ENCODE data around the gene TCF7L2. TPM values are rescaled to one million over a fixed set of nuclear protein-coding genes. Genes with fewer than 3 reads are reported as not detected.

Gene TCF7L2
- total RNA-seq, 6 experiments from 2014 or later, result 14.6 to 18.1 (median 16.2) TPM

GRCh38 chr10:113199459-113199858 lies 249.4 kb downstream of the TCF7L2 start:
- Mint-ChIP-seq H3K9me3 (no peaks in the 10 kb centered on the region), H3K27ac (peak overlapping the region; percentile 50; the same call in 1 of the 2 replicates), H3K27me3 (ENCODE audit: insufficient read depth) (peaks cover 3% of the 10 kb centered on the region), H3K36me3 (ENCODE audit: low read depth) (no peaks in the 10 kb centered on the region), H3K4me3 (peak overlapping the region; percentile 38), H3K4me1 (ENCODE audit: low read depth) (peaks cover 14% of the 10 kb centered on the region)
- TF ChIP-seq, protein P1, sequence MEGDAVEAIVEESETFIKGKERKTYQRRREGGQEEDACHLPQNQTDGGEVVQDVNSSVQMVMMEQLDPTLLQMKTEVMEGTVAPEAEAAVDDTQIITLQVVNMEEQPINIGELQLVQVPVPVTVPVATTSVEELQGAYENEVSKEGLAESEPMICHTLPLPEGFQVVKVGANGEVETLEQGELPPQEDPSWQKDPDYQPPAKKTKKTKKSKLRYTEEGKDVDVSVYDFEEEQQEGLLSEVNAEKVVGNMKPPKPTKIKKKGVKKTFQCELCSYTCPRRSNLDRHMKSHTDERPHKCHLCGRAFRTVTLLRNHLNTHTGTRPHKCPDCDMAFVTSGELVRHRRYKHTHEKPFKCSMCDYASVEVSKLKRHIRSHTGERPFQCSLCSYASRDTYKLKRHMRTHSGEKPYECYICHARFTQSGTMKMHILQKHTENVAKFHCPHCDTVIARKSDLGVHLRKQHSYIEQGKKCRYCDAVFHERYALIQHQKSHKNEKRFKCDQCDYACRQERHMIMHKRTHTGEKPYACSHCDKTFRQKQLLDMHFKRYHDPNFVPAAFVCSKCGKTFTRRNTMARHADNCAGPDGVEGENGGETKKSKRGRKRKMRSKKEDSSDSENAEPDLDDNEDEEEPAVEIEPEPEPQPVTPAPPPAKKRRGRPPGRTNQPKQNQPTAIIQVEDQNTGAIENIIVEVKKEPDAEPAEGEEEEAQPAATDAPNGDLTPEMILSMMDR (IDR thresholded peaks at IDR 0.05), result no peak
- peak; percentile 63 for DNase-seq

DNA sequence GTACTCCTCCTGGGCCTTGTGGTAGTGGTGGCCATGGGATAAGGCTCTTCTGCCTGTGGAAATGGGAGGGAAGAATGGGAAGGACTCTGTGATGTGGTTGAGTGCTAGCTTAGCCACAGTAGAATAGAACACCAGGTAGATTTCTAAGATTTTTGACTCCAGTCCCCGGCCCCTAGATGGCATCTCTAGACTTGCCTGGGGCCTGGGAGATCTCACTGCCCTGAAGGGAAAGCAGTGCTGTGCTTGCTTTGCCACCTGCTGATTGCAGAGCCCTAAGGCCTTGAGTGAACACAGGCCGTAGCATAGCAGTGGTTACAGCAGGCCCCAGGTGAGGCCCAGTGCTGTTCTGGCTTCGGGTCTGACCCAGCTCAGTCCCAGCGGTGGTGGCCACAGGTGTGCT lies 252.0 kb downstream of the TCF7L2 start:
- Mint-ChIP-seq H3K27ac (no peak overlapping the region), H3K4me3 (no peak overlapping the region), H3K9me3 (peaks cover 15% of the 10 kb centered on the region; the same call in 1 of the 2 replicates), H3K27me3 (ENCODE audit: insufficient read depth) (peaks cover 3% of the 10 kb centered on the region), H3K36me3 (ENCODE audit: low read depth) (no peaks in the 10 kb centered on the region), H3K4me1 (ENCODE audit: low read depth) (peaks cover 14% of the 10 kb centered on the region)
- no peak for DNase-seq
- TF ChIP-seq, protein P1 (IDR thresholded peaks at IDR 0.05), result no peak

DNA sequence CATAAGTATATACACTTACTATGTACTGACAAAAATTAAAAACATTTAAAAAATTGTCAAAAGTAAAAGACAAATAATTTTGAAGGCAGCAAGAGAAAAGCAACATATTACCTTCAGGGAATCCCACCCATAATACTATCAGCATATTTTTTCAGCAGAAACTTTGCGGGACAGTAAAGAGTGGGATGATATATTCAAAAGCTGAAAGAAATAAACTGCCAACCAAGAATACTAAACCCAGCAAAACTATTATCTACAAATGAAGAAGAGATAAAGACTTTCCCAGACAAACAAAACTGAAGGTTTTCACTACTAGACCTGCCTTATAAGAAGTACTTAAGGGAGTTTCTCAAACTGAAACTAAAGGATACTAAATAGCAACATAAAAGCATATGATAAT lies 257.9 kb downstream of the TCF7L2 start:
- no peak overlapping the region for H3K4me3 Mint-ChIP-seq
- DNase-seq, result no peak
- H3K27ac Mint-ChIP-seq, result no peak overlapping the region
- TF ChIP-seq, protein P1 (IDR thresholded peaks at IDR 0.05), result no peak
- peaks cover 3% of the 10 kb centered on the region for H3K27me3 Mint-ChIP-seq (ENCODE audit: insufficient read depth)
- H3K9me3 Mint-ChIP-seq, result peaks cover 28% of the 10 kb centered on the region
- H3K4me1 Mint-ChIP-seq (ENCODE audit: low read depth), result no peaks in the 10 kb centered on the region
- no peaks in the 10 kb centered on the region for H3K36me3 Mint-ChIP-seq (ENCODE audit: low read depth)

GRCh38 chr10:113213035-113213434 lies 263.0 kb downstream of the TCF7L2 start:
- no peaks in the 10 kb centered on the region for H3K36me3 Mint-ChIP-seq (ENCODE audit: low read depth)
- H3K27me3 Mint-ChIP-seq (ENCODE audit: insufficient read depth), result peaks cover 1% of the 10 kb centered on the region; the same call in 1 of the 2 replicates
- DNase-seq, result no peak

DNA sequence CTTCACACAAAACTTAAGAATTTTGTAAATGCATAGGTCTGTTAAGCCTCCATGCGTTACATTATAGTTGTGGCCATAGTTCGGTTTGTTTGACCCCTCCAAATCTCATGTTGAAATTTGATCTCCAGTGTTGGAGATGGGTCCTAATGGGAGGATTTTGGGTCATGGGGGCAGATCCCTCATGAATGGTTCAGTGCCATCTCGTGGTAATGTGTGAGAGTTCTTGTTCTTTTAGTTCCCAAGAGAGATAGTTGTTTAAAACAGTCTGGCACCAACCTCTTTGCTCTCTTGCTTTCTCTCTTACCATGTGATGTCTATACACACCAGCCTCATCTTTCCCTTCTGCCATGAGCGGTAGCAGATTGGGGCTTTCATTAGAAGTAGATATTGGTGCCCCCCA lies 264.3 kb downstream of the TCF7L2 start:
- H3K27ac Mint-ChIP-seq, result no peak overlapping the region
- peaks cover 1% of the 10 kb centered on the region; the same call in 1 of the 2 replicates for H3K27me3 Mint-ChIP-seq (ENCODE audit: insufficient read depth)
- H3K4me1 Mint-ChIP-seq (ENCODE audit: low read depth), result peaks cover 11% of the 10 kb centered on the region; the same call in 1 of the 2 replicates
- TF ChIP-seq, protein P1 (IDR thresholded peaks at IDR 0.05), result peak; percentile 35; the same call in 1 of the 2 replicates
- no peaks in the 10 kb centered on the region for H3K36me3 Mint-ChIP-seq (ENCODE audit: low read depth)
- no peaks in the 10 kb centered on the region for H3K9me3 Mint-ChIP-seq
- DNase-seq, result no peak
- no peak overlapping the region; the same call in 1 of the 2 replicates for H3K4me3 Mint-ChIP-seq

More at GRCh38 chr10:113213035-113213434, 263.0 kb downstream of the TCF7L2 start:
- Mint-ChIP-seq H3K27ac (no peak overlapping the region), H3K9me3 (peaks cover 5% of the 10 kb centered on the region; the same call in 1 of the 2 replicates), H3K4me1 (ENCODE audit: low read depth) (peaks cover 11% of the 10 kb centered on the region; the same call in 1 of the 2 replicates), H3K4me3 (no peak overlapping the region)
- TF ChIP-seq, protein P1 (IDR thresholded peaks at IDR 0.05), result no peak

Data from HFFc6 (cell line).